Mesenchymal stem cell (in vitro differentiated cells and primary cell): ENCODE results near the gene CTSK.

Source experiments
- DNase-seq: peaks from one replicate; pipeline ENCODE4 v3.0.0-alpha.2; 2013
- H2AFZ ChIP-seq: one replicate; pipeline ENCODE4 v1.6.1; 2013; ENCODE audit warnings: low read depth, mild to moderate bottlenecking, control low read depth, inconsistent platforms, low read length, moderate library complexity
- H2AK5ac ChIP-seq: 2 replicates; pipeline ENCODE4 v1.6.1; 2013; ENCODE audit warnings: low read length, moderate library complexity, mild to moderate bottlenecking, inconsistent platforms; ENCODE audit not compliant: severe bottlenecking
- H2BK120ac ChIP-seq: one replicate; pipeline ENCODE4 v1.6.1; 2013; ENCODE audit warnings: low read depth, mild to moderate bottlenecking, inconsistent platforms, low read length, moderate library complexity
- H2BK12ac ChIP-seq, 2 experiments: one replicate each; pipeline ENCODE4 v1.6.1; 2013; ENCODE audit warnings: inconsistent platforms in 2 of 2, low read length in 2 of 2, mild to moderate bottlenecking in 2 of 2, moderate library complexity in 2 of 2, control low read depth in 1 of 2
- H2BK15ac ChIP-seq: one replicate; pipeline ENCODE4 v1.6.1; 2013; ENCODE audit warnings: mild to moderate bottlenecking, low read depth, inconsistent platforms; ENCODE audit not compliant: poor library complexity, severe bottlenecking
- H2BK5ac ChIP-seq: 2 replicates; pipeline ENCODE4 v1.6.1; 2013; ENCODE audit warnings: low read depth, mild to moderate bottlenecking, low read length, control low read depth, inconsistent platforms; ENCODE audit not compliant: poor library complexity, severe bottlenecking
- H3K14ac ChIP-seq, 2 experiments: one replicate each; pipeline ENCODE4 v1.6.1; 2013; ENCODE audit warnings: inconsistent platforms in 2 of 2, low read length in 2 of 2, control low read depth in 1 of 2, mild to moderate bottlenecking in 1 of 2, moderate library complexity in 1 of 2
- H3K18ac ChIP-seq, 2 experiments: one replicate each; pipeline ENCODE4 v1.6.1; 2013; ENCODE audit warnings: inconsistent platforms in 2 of 2, low read length in 2 of 2, control low read depth in 1 of 2, low read depth in 1 of 2, mild to moderate bottlenecking in 1 of 2
- H3K23ac ChIP-seq, 2 experiments: one replicate each; pipeline ENCODE4 v1.6.1; 2013; ENCODE audit warnings: inconsistent platforms in 2 of 2, low read length in 2 of 2, mild to moderate bottlenecking in 2 of 2, moderate library complexity in 2 of 2, control low read depth in 1 of 2
- H3K27ac ChIP-seq: 2 replicates; pipeline ENCODE4 v1.5.1; 2013; ENCODE audit warnings: mild to moderate bottlenecking, moderate library complexity, low read length, control low read depth, inconsistent platforms; ENCODE audit not compliant: poor library complexity, severe bottlenecking
- H3K27me3 ChIP-seq, 2 experiments: 2 replicates each; pipeline versions ENCODE4 v1.6.1 to v1.7.0; 2013; ENCODE audit warnings: low read length in 2 of 2, mild to moderate bottlenecking in 2 of 2, moderate library complexity in 2 of 2, control low read depth in 1 of 2, inconsistent platforms in 1 of 2; ENCODE audit not compliant: control insufficient read depth in 1 of 2, insufficient read depth in 1 of 2
- H3K36me3 ChIP-seq, 2 experiments: 2 replicates each; pipeline versions ENCODE4 v1.6.1 to v1.7.0; 2013; ENCODE audit warnings: low read length in 2 of 2, control low read depth in 1 of 2, inconsistent platforms in 1 of 2, low read depth in 1 of 2, mild to moderate bottlenecking in 1 of 2; ENCODE audit not compliant: insufficient read depth in 2 of 2, control insufficient read depth in 1 of 2
- H3K4ac ChIP-seq, 2 experiments: one replicate each; pipeline ENCODE4 v1.6.1; 2013; ENCODE audit warnings: inconsistent platforms in 2 of 2, low read length in 2 of 2, mild to moderate bottlenecking in 2 of 2, moderate library complexity in 2 of 2, control low read depth in 1 of 2, low read depth in 1 of 2
- H3K4me1 ChIP-seq: 2 replicates; pipeline ENCODE4 v1.6.1; 2013; ENCODE audit warnings: low read depth, low read length, control low read depth; ENCODE audit not compliant: control insufficient read depth, insufficient read depth
- H3K4me2 ChIP-seq: 2 replicates; pipeline ENCODE4 v1.6.1; 2013; ENCODE audit warnings: low read length, mild to moderate bottlenecking, inconsistent platforms; ENCODE audit not compliant: poor library complexity, severe bottlenecking
- H3K4me3 ChIP-seq, 2 experiments: 2 replicates each; pipeline versions ENCODE4 v1.5.1 to v1.7.0; 2013; ENCODE audit warnings: low read length in 2 of 2, mild to moderate bottlenecking in 2 of 2, control low read depth in 1 of 2, low read depth in 1 of 2; ENCODE audit not compliant: insufficient read depth in 1 of 2
- H3K79me1 ChIP-seq: replicated peaks from 2 replicates; pipeline ENCODE4 v1.6.1; 2013; ENCODE audit warnings: mild to moderate bottlenecking, control low read depth, low read length, inconsistent platforms; ENCODE audit not compliant: poor library complexity, severe bottlenecking
- H3K9ac ChIP-seq: 2 replicates; pipeline ENCODE4 v1.7.0; 2013; ENCODE audit warnings: mild to moderate bottlenecking, low read length, moderate library complexity
- H3K9me3 ChIP-seq: 2 replicates; pipeline ENCODE4 v1.7.0; 2013; ENCODE audit warnings: mild to moderate bottlenecking, low read length; ENCODE audit not compliant: control insufficient read depth
- H4K8ac ChIP-seq: one replicate; pipeline ENCODE4 v1.6.1; 2013; ENCODE audit warnings: inconsistent platforms, mild to moderate bottlenecking, low read length, moderate library complexity
- H4K91ac ChIP-seq: one replicate; pipeline ENCODE4 v1.6.1; 2013; ENCODE audit warnings: mild to moderate bottlenecking, low read length, inconsistent platforms
- WGBS: methylation state at CpG from one replicate; pipeline ENCODE4 v1.1.7; 2013; ENCODE audit warnings: mixed read lengths; 5-methylcytosine and 5-hydroxymethylcytosine counted together

The CTSK gene

GRCh38 chr1:150761801-150762200 lies 46.3 kb downstream of the CTSK start:
- Histone ChIP-seq H2BK5ac (no peak overlapping the region), H2AFZ (no peak overlapping the region), H3K23ac (no peak overlapping the region), H3K27ac (no peak overlapping the region), H3K4ac (no peak overlapping the region), H3K14ac (no peak overlapping the region), H3K9ac (no peak overlapping the region), H3K27me3 (no peaks in the 10 kb centered on the region), H4K91ac (no peak overlapping the region), H2AK5ac (no peak overlapping the region), H3K18ac (no peak overlapping the region), H3K4me2 (no peak overlapping the region), H2BK120ac (no peak overlapping the region), H3K4me1 (peaks cover 2% of the 10 kb centered on the region), H2BK15ac (no peak overlapping the region), H3K79me1 (no peaks in the 10 kb centered on the region), H3K9me3 (peaks cover 5% of the 10 kb centered on the region), H3K36me3 (no peaks in the 10 kb centered on the region), H4K8ac (no peak overlapping the region), H2BK12ac (no peak overlapping the region), H3K4me3 (no peak overlapping the region)
- no CpG with 5 or more reads among the region's 1 CpG for WGBS
- DNase-seq: no peak

- Histone ChIP-seq H4K8ac (no peak overlapping the region), H3K4me1 (peaks cover 2% of the 10 kb centered on the region), H4K91ac (no peak overlapping the region), H3K36me3 (no peaks in the 10 kb centered on the region), H2BK12ac (no peak overlapping the region), H3K18ac (no peak overlapping the region), H3K9ac (no peak overlapping the region), H2AFZ (no peak overlapping the region), H3K14ac (no peak overlapping the region), H3K23ac (no peak overlapping the region), H2BK15ac (no peak overlapping the region), H3K79me1 (no peaks in the 10 kb centered on the region), H3K27ac (no peak overlapping the region), H3K4me3 (no peak overlapping the region), H3K4ac (no peak overlapping the region), H2BK5ac (no peak overlapping the region), H3K4me2 (no peak overlapping the region), H3K27me3 (no peaks in the 10 kb centered on the region), H2BK120ac (no peak overlapping the region), H3K9me3 (peaks cover 5% of the 10 kb centered on the region), H2AK5ac (no peak overlapping the region)
- WGBS: 89% methylated on average over 3 of the region's 3 CpGs
- no peak for DNase-seq
Observed at GRCh38 chr1:150760013-150760412, 48.0 kb downstream of the CTSK start.

- no peaks in the 10 kb centered on the region for H3K9me3 ChIP-seq
- H3K36me3 ChIP-seq: peaks cover 0 to 4% of the 10 kb centered on the region in 2 experiments
- no peak overlapping the region for H2BK12ac ChIP-seq
- DNase-seq: no peak
- H3K9ac ChIP-seq: no peak overlapping the region
- no peak overlapping the region for H4K91ac ChIP-seq
- no peak overlapping the region for H3K27ac ChIP-seq
- no peak overlapping the region for H2BK15ac ChIP-seq
- H2AK5ac ChIP-seq: no peak overlapping the region
- H3K18ac ChIP-seq: no peak overlapping the region
- 65% methylated on average over 2 of the region's 2 CpGs for WGBS
- H2BK120ac ChIP-seq: no peak overlapping the region
- no peak overlapping the region for H2BK5ac ChIP-seq
- no peak overlapping the region for H4K8ac ChIP-seq
- H3K14ac ChIP-seq: no peak overlapping the region
- no peaks in the 10 kb centered on the region for H3K79me1 ChIP-seq
- H2AFZ ChIP-seq: no peak overlapping the region
- no peak overlapping the region for H3K23ac ChIP-seq
- no peak overlapping the region for H3K4me2 ChIP-seq
- H3K4me3 ChIP-seq: no peak overlapping the region
- H3K4ac ChIP-seq: no peak overlapping the region
- H3K27me3 ChIP-seq: no peaks in the 10 kb centered on the region
- no peaks in the 10 kb centered on the region for H3K4me1 ChIP-seq
Observed at GRCh38 chr1:150753416-150753815, 54.6 kb downstream of the CTSK start.

- Histone ChIP-seq H3K4ac (no peak overlapping the region), H3K36me3 (peaks cover 0 to 14% of the 10 kb centered on the region in 2 experiments), H3K14ac (no peak overlapping the region), H2BK12ac (no peak overlapping the region), H3K27me3 (no peaks in the 10 kb centered on the region), H3K23ac (no peak overlapping the region), H3K9ac (no peak overlapping the region), H2BK15ac (no peak overlapping the region), H2AFZ (no peak overlapping the region), H3K4me2 (no peak overlapping the region), H2BK120ac (no peak overlapping the region), H3K27ac (no peak overlapping the region), H2AK5ac (no peak overlapping the region), H3K79me1 (no peaks in the 10 kb centered on the region), H3K4me1 (no peaks in the 10 kb centered on the region), H3K4me3 (no peak overlapping the region), H2BK5ac (no peak overlapping the region), H3K9me3 (no peaks in the 10 kb centered on the region), H4K91ac (no peak overlapping the region), H4K8ac (no peak overlapping the region), H3K18ac (no peak overlapping the region)
- no peak for DNase-seq
- 93% methylated on average over 3 of the region's 6 CpGs for WGBS
Observed at GRCh38 chr1:150751443-150751842, 56.6 kb downstream of the CTSK start.
